SK-N-SH treated with all-trans-retinoic acid at 6 μM for 48 hours (cell line): Measurements from ENCODE around the gene ITPR2.

Experiments used
- ATAC-seq: fragments of 200-7000 bp; cut with Tn5 transposase; 3 replicates; pipeline ENCODE4 v1.9.1; 2020; ENCODE audit warnings: mild to moderate bottlenecking, moderate library complexity
- ARNTL ChIP-seq: fragments of 450-650 bp; formaldehyde crosslinking; IDR thresholded peaks from 2 replicates; pipeline ENCODE4 v1.5.0; 2020; ENCODE audit warnings: low read depth, mild to moderate bottlenecking, moderate library complexity, borderline replicate concordance
- BACH2 ChIP-seq: fragments of 250-450 bp; sonication (Bioruptor Pico); IDR thresholded peaks from 2 replicates; pipeline ENCODE4 v1.9.0; 2021; ENCODE audit warnings: mild to moderate bottlenecking, borderline replicate concordance
- CREB5 ChIP-seq: fragments of 250-450 bp; sonication (Bioruptor Pico); IDR thresholded peaks from 2 replicates; pipeline ENCODE4 v1.5.1; 2020; ENCODE audit warnings: low read depth, mild to moderate bottlenecking, moderate library complexity
- CSDC2 ChIP-seq: fragments of 250-450 bp; sonication (Bioruptor Pico); IDR thresholded peaks from 2 replicates; pipeline ENCODE4 v1.5.0; 2020; ENCODE audit warnings: mild to moderate bottlenecking, moderate library complexity
- GLIS3 ChIP-seq: fragments of 250-450 bp; sonication (Bioruptor Pico); IDR thresholded peaks from 2 replicates; pipeline ENCODE4 v1.5.0; 2020; ENCODE audit warnings: mild to moderate bottlenecking, moderate library complexity
- ISL1 ChIP-seq: fragments of 250-450 bp; sonication (Bioruptor Pico); IDR thresholded peaks from 2 replicates; pipeline ENCODE4 v2.1.2; 2022; ENCODE audit warnings: mild to moderate bottlenecking, moderate library complexity
- OSR1 ChIP-seq: fragments of 250-450 bp; sonication (Bioruptor Pico); IDR thresholded peaks from 2 replicates; pipeline ENCODE4 v1.8.0; 2022; ENCODE audit warnings: moderate library complexity, mild to moderate bottlenecking, inconsistent platforms
- PATZ1 ChIP-seq: fragments of 250-450 bp; sonication (Bioruptor Pico); IDR thresholded peaks from 2 replicates; pipeline ENCODE4 v1.8.0; 2020; ENCODE audit warnings: mild to moderate bottlenecking, moderate library complexity, borderline replicate concordance
- SNAI2 ChIP-seq: fragments of 250-450 bp; sonication (Bioruptor Pico); IDR thresholded peaks from 2 replicates; pipeline ENCODE4 v1.5.0; 2020; ENCODE audit warnings: mild to moderate bottlenecking, moderate library complexity
- TCF4 ChIP-seq: fragments of 250-450 bp; sonication (Bioruptor Pico); IDR thresholded peaks from 2 replicates; pipeline ENCODE4 v1.8.0; 2021; ENCODE audit warnings: mild to moderate bottlenecking, moderate library complexity, borderline replicate concordance
- TOX ChIP-seq: fragments of 250-450 bp; sonication (Bioruptor Pico); IDR thresholded peaks from 2 replicates; pipeline ENCODE4 v1.8.0; 2021; ENCODE audit warnings: mild to moderate bottlenecking, moderate library complexity, borderline replicate concordance
- ZC3H10 ChIP-seq: fragments of 250-450 bp; sonication (Bioruptor Pico); IDR thresholded peaks from 2 replicates; pipeline ENCODE4 v1.5.1; 2021; ENCODE audit warnings: mild to moderate bottlenecking, moderate library complexity
- ZFP3 ChIP-seq: fragments of 250-450 bp; sonication (Bioruptor Pico); IDR thresholded peaks from 2 replicates; pipeline ENCODE4 v1.5.0; 2020; ENCODE audit warnings: mild to moderate bottlenecking, moderate library complexity
- ZFP30 ChIP-seq: fragments of 450-650 bp; formaldehyde crosslinking; IDR thresholded peaks from 2 replicates; pipeline ENCODE4 v1.5.0; 2022; ENCODE audit warnings: mild to moderate bottlenecking, moderate library complexity
- ZNF8 ChIP-seq: fragments of 450-650 bp; formaldehyde crosslinking; IDR thresholded peaks from 2 replicates; pipeline ENCODE4 v1.5.0; 2020; ENCODE audit warnings: mild to moderate bottlenecking, moderate library complexity
- TF ChIP-seq, protein P1 (sequence below): fragments of 250-450 bp; sonication (Bioruptor Pico); IDR thresholded peaks from 2 replicates; pipeline ENCODE4 v1.5.0; 2020; ENCODE audit warnings: mild to moderate bottlenecking, moderate library complexity
- TF ChIP-seq, protein P2 (sequence below): fragments of 250-450 bp; sonication (Bioruptor Pico); IDR thresholded peaks from 2 replicates; pipeline ENCODE4 v1.5.1; 2021; ENCODE audit warnings: mild to moderate bottlenecking, moderate library complexity

Gene ITPR2

DNA sequence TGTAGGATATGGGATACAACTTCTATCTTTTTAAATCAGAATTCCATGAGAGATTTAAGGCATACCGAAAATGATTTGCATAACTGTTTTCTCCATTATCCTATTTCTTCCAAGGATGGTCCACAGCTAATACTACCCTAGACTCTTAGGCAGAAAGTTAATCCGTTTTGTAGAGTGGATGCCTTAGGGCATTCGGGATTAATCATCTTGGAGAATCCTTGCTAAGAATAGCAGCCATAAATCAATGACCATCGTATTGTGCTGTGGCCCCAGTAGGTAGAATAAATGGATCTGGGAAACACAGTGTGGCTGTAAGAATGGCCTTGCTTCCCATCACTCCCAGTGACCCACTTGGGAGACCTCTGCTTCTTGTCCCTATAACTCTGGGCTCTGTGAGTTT, 538.0 kb downstream of the ITPR2 start:
- ATAC-seq, result no peak
- TF ChIP-seq ZFP3 (CRISPR knock-in tag) (no peak), ZC3H10 (CRISPR knock-in tag) (no peak), CSDC2 (no peak), BACH2 (no peak), TCF4 (CRISPR knock-in tag) (no peak), ARNTL (no peak), ZFP30 (CRISPR knock-in tag) (no peak), ZNF8 (CRISPR knock-in tag) (no peak), ISL1 (CRISPR knock-in tag) (no peak), PATZ1 (CRISPR knock-in tag) (no peak), SNAI2 (CRISPR knock-in tag) (no peak), CREB5 (CRISPR knock-in tag) (no peak)
- TF ChIP-seq, protein P1, sequence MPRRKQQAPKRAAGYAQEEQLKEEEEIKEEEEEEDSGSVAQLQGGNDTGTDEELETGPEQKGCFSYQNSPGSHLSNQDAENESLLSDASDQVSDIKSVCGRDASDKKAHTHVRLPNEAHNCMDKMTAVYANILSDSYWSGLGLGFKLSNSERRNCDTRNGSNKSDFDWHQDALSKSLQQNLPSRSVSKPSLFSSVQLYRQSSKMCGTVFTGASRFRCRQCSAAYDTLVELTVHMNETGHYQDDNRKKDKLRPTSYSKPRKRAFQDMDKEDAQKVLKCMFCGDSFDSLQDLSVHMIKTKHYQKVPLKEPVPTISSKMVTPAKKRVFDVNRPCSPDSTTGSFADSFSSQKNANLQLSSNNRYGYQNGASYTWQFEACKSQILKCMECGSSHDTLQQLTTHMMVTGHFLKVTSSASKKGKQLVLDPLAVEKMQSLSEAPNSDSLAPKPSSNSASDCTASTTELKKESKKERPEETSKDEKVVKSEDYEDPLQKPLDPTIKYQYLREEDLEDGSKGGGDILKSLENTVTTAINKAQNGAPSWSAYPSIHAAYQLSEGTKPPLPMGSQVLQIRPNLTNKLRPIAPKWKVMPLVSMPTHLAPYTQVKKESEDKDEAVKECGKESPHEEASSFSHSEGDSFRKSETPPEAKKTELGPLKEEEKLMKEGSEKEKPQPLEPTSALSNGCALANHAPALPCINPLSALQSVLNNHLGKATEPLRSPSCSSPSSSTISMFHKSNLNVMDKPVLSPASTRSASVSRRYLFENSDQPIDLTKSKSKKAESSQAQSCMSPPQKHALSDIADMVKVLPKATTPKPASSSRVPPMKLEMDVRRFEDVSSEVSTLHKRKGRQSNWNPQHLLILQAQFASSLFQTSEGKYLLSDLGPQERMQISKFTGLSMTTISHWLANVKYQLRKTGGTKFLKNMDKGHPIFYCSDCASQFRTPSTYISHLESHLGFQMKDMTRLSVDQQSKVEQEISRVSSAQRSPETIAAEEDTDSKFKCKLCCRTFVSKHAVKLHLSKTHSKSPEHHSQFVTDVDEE (CRISPR knock-in tag), result no peak
- TF ChIP-seq, protein P2, sequence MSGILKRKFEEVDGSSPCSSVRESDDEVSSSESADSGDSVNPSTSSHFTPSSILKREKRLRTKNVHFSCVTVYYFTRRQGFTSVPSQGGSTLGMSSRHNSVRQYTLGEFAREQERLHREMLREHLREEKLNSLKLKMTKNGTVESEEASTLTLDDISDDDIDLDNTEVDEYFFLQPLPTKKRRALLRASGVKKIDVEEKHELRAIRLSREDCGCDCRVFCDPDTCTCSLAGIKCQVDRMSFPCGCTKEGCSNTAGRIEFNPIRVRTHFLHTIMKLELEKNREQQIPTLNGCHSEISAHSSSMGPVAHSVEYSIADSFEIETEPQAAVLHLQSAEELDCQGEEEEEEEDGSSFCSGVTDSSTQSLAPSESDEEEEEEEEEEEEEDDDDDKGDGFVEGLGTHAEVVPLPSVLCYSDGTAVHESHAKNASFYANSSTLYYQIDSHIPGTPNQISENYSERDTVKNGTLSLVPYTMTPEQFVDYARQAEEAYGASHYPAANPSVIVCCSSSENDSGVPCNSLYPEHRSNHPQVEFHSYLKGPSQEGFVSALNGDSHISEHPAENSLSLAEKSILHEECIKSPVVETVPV (CRISPR knock-in tag), result no peak

- TF ChIP-seq ZFP30 (CRISPR knock-in tag) (no peak), OSR1 (no peak)
Measured at GRCh38 chr12:26293612-26294011, 539.4 kb downstream of the ITPR2 start.

GRCh38 chr12:26292596-26292995, 540.4 kb downstream of the ITPR2 start:
- no peak for ATAC-seq
- TF ChIP-seq TOX (CRISPR knock-in tag) (no peak), PATZ1 (CRISPR knock-in tag) (no peak), CSDC2 (no peak)
- TF ChIP-seq, protein P2 (CRISPR knock-in tag), result no peak
- TF ChIP-seq, all 23 proteins: peak for 0

More at GRCh38 chr12:26293612-26294011, 539.4 kb downstream of the ITPR2 start:
- no peak for ATAC-seq

GRCh38 chr12:26290565-26290964, 542.4 kb downstream of the ITPR2 start:
- no peak for ATAC-seq
- no peak for TF ChIP-seq GLIS3 (CRISPR knock-in tag)
